ENCODE measurements around the gene IQCM.

The IQCM gene, protein sequence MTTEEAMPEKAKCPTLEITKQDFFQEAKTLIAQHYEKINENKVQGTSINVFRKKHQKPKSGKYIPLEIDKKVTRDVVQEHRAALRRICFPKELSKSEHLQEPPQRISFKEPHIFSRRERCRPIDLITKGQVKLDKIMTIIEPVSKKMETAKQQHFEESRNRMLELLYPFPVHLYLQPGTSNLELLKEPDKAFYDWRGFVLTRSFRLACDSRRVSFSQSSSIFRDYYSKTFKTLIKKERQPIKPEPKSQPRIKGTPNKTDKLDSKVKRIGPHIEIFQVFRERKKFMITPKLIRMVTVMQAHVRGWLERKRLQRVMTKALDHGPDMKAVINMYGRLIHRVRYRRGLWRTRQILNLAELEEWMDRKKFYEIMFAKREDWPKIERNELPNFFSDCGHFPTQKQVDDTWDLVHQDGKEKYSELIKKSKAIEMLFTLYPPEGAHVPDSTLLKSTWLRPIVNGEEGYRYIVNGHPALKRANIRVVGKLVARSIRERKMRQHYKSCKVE

DNA sequence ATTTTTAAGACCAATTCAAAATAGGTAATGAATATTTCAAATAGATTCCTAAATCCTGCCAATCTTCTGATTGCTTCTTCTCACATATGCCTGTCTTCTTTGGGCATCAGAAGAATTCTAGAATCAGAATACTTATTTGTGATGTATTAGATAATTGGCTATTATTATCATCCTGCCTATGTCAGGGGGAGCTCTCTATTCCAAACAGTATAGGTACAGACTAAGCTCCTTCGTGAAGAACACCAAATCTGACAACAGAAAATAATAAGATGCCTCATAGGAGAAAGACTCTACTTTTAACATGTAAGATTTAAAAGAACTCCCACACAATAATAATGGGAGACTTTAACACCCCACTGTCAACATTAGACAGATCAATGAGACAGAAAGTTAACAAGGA lies at the start of gene IQCM:
Gene IQCM, minus strand, starts transcription at position 101 of the 400 bp plus-strand sequence. CDS start 73,152 bp downstream, outside the sequence.
- Histone ChIP-seq H3K36me3 (ENCODE audit: control insufficient read depth, insufficient read depth, low read length) (no peaks in the 10 kb centered on the region), H3K4me3 (replicated peaks; ENCODE audit: low read depth, low read length) (no peak within 1 kb of the TSS), H3K27me3 (replicated peaks; ENCODE audit: control insufficient read depth, insufficient read depth, low read length) (no peaks in the 10 kb centered on the region)
- no peak for DNase-seq (ENCODE audit: extremely low read depth, insufficient read length)
- TF ChIP-seq, protein P1, sequence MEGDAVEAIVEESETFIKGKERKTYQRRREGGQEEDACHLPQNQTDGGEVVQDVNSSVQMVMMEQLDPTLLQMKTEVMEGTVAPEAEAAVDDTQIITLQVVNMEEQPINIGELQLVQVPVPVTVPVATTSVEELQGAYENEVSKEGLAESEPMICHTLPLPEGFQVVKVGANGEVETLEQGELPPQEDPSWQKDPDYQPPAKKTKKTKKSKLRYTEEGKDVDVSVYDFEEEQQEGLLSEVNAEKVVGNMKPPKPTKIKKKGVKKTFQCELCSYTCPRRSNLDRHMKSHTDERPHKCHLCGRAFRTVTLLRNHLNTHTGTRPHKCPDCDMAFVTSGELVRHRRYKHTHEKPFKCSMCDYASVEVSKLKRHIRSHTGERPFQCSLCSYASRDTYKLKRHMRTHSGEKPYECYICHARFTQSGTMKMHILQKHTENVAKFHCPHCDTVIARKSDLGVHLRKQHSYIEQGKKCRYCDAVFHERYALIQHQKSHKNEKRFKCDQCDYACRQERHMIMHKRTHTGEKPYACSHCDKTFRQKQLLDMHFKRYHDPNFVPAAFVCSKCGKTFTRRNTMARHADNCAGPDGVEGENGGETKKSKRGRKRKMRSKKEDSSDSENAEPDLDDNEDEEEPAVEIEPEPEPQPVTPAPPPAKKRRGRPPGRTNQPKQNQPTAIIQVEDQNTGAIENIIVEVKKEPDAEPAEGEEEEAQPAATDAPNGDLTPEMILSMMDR (IDR thresholded peaks at IDR 0.05; ENCODE audit: insufficient read depth, low read length, poor library complexity, severe bottlenecking) = no peak

DNA sequence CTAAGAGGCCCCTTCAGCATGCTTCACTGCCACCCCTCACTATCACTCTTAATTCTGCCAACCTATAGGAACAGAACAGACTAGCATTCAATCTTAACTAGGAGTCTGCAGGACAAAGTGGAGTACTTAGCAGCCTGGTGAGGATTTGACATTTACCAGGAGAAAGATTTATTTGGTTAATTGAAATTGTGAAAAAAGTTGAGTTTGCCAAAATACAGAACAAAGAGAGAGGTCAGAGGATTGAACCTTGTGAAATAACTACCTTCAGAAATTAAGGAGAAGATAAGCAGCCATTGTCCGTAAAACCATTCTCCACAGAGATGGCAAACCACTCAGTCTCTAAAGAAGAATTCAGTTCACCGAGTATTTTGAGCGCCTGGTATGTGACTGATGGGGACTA lies 41.8 kb upstream of the IQCM start:
- TF ChIP-seq, protein P1 (IDR thresholded peaks at IDR 0.05; ENCODE audit: insufficient read depth, low read length, poor library complexity, severe bottlenecking) = no peak
- no peak for DNase-seq (ENCODE audit: extremely low read depth, insufficient read length)
- Histone ChIP-seq H3K36me3 (ENCODE audit: control insufficient read depth, insufficient read depth, low read length) (no peaks in the 10 kb centered on the region), H3K4me3 (replicated peaks; ENCODE audit: low read depth, low read length) (no peak overlapping the region), H3K27me3 (replicated peaks; ENCODE audit: control insufficient read depth, insufficient read depth, low read length) (no peaks in the 10 kb centered on the region)

DNA sequence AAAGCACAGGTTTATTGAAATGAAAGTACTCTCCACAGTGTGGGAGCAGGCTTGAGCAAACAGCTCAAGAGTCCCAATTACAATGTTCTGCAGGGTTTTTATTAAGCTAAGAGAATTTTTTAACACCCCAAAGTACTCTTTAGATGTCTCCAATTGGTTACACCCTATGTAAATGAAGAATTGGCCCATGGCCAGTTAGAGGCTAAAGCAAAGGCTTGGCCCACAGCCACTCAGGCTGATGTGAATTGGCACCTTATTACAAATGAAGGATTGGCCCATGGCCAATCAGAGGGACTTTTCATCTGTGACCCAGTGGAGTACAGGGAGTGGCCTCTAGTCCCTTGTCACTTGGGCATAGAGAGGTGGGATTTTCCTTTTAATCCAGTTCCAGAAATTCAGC lies 30.1 kb upstream of the IQCM start:
- Histone ChIP-seq H3K36me3 (ENCODE audit: control insufficient read depth, insufficient read depth, low read length) (no peaks in the 10 kb centered on the region), H3K4me3 (replicated peaks; ENCODE audit: low read depth, low read length) (no peak overlapping the region), H3K27me3 (replicated peaks; ENCODE audit: control insufficient read depth, insufficient read depth, low read length) (no peaks in the 10 kb centered on the region)
- TF ChIP-seq, protein P1 (IDR thresholded peaks at IDR 0.05; ENCODE audit: insufficient read depth, low read length, poor library complexity, severe bottlenecking) = no peak
- DNase-seq (ENCODE audit: extremely low read depth, insufficient read length) = no peak

DNA sequence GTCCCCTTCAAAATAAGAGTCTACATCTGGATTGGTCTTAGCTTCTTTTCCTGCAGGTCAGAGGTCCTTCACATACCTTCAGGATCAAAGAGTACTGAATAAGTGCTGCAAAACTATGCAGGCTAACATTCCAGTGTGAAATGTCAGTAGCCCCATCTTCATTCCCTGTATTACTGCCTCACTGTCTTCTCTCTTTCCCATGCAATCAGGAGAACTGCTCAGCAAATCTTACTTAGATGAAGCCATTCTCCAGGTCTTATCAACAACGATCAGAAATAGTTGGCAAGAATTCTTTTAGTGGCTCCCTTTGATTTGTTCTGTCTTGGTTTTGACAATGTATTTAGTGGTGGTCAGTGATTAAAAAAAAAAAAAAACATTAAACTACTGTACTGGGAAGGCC lies 26.0 kb upstream of the IQCM start:
- TF ChIP-seq, protein P1 (IDR thresholded peaks at IDR 0.05; ENCODE audit: insufficient read depth, low read length, poor library complexity, severe bottlenecking) = no peak

DNA sequence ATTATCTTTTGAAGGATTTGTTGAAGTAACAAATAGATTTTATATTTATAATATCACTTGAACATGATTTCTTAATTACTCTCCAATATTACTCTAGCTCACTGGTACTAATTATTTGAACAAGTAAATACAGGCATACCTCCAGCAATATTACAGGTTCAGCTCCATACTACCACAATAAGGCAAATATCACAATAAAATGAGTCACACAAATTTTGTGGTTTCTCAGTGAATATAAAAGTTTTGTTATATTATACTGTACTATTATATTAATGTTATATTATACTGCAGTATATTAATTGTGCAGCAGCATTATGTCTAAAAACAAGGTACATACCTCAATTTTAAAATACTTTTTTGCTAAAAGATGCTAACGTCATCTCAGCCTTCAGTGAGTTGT lies 22.4 kb upstream of the IQCM start:
- no peak for DNase-seq (ENCODE audit: extremely low read depth, insufficient read length)
- TF ChIP-seq, protein P1 (IDR thresholded peaks at IDR 0.05; ENCODE audit: insufficient read depth, low read length, poor library complexity, severe bottlenecking) = no peak
- no peaks in the 10 kb centered on the region for H3K36me3 ChIP-seq (ENCODE audit: control insufficient read depth, insufficient read depth, low read length)
- H3K4me3 ChIP-seq (replicated peaks; ENCODE audit: low read depth, low read length) = no peak overlapping the region
- no peaks in the 10 kb centered on the region for H3K27me3 ChIP-seq (replicated peaks; ENCODE audit: control insufficient read depth, insufficient read depth, low read length)

More for the DNA sequence above, 26.0 kb upstream of the IQCM start:
- Histone ChIP-seq H3K27me3 (replicated peaks; ENCODE audit: control insufficient read depth, insufficient read depth, low read length) (no peaks in the 10 kb centered on the region), H3K36me3 (ENCODE audit: control insufficient read depth, insufficient read depth, low read length) (no peaks in the 10 kb centered on the region), H3K4me3 (replicated peaks; ENCODE audit: low read depth, low read length) (no peak overlapping the region)
- DNase-seq (ENCODE audit: extremely low read depth, insufficient read length) = no peak
